Measurements from ENCODE around the gene MYL6B.

Gene MYL6B

DNA sequence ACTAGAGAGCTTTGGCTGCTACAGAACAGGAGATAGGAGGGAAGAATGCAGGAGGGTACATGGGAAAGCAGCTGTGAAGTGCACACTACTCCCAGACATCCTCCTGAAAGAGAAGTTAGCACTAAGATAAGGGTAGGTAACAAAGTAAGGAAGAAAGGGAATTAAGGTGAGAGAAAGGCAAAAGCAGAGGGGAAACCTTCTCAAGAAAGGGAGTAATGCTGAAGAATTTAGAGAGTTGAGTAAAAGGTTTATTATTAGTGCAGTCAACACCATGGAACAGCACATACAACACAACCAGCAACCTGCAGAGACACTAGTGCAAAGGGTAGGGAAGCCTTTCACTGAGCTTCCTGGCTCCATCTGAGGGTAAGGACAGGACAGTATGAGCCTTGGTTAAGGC lies 51.9 kb downstream of the MYL6B start:
- DNase-seq (ENCODE audit: low read depth): no peak
- Histone ChIP-seq H3K27me3 (replicated peaks; ENCODE audit: control insufficient read depth, insufficient read depth, low read length) (no peaks in the 10 kb centered on the region), H3K4me1 (ENCODE audit: control insufficient read depth, insufficient read depth, low read length) (peaks cover 33% of the 10 kb centered on the region), H3K4me3 (ENCODE audit: low read length) (no peak overlapping the region), H3K36me3 (ENCODE audit: control insufficient read depth, insufficient read depth, low read length, severe bottlenecking) (peaks cover 47% of the 10 kb centered on the region), H3K9me3 (ENCODE audit: control insufficient read depth, low read length) (no peaks in the 10 kb centered on the region), H3K9ac (ENCODE audit: low read length) (no peak overlapping the region)

DNA sequence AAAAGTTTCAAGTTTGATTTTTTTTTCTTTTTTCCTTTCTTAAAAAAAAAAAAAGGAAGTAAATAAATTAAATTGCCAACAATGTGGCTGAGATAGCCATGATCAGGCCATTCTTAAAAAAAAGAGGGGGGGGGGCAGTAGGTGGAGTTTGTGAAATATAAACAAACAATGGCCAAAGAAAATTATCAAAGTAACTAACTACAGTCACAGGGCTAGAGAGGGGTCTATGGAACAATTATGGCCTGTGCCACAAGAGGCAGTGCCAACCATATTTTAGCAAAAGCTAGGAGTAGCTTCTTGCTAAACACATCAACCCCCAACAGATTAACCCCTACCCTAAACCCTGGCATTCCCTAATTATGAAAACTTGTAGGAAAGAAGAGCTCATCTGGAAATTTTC lies 53.1 kb downstream of the MYL6B start:
- Histone ChIP-seq H3K9ac (ENCODE audit: low read length) (peak overlapping the region; percentile 15), H3K4me3 (ENCODE audit: low read length) (no peak overlapping the region), H3K4me1 (ENCODE audit: control insufficient read depth, insufficient read depth, low read length) (peaks cover 33% of the 10 kb centered on the region), H3K9me3 (ENCODE audit: control insufficient read depth, low read length) (no peaks in the 10 kb centered on the region), H3K27me3 (replicated peaks; ENCODE audit: control insufficient read depth, insufficient read depth, low read length) (no peaks in the 10 kb centered on the region), H3K36me3 (ENCODE audit: control insufficient read depth, insufficient read depth, low read length, severe bottlenecking) (peaks cover 57% of the 10 kb centered on the region)
- no peak for DNase-seq (ENCODE audit: low read depth)

DNA sequence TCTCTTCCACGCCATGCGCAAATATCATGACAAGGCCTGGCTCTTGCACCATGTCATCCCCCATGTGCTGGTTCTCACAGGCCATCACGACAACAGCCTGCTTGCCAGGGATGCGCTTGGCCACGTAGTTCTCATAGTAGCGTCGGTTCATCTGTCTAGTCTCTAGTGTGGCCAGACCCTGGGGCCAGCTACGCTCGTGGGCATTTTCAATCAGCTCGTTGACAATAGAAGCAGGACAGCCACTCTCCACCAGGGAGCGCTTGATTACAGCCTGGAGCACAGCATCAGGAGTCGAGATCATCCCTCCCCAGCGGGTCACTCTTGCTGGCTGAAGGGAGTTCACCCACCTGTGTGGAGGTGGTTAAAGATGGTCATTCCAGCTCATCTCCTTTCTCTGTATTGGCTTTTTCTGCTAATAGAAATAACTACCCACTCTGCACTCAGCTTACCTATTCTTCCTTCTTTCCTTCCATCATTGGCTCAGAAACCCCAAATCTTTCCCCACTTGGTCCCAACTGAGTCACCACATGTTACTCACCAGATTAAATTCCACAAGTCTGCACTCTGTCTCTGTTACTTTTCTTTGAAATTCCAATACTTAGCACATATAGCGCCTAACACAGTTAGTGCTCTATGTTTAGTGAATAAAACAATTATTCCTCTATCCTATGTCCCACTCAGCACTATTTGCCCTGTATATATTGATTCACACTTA lies 54.2 kb downstream of the MYL6B start:
- Histone ChIP-seq H3K36me3 (ENCODE audit: control insufficient read depth, insufficient read depth, low read length, severe bottlenecking) (peaks cover 67% of the 10 kb centered on the region), H3K9ac (ENCODE audit: low read length) (peak overlapping the region; percentile 15), H3K9me3 (ENCODE audit: control insufficient read depth, low read length) (no peaks in the 10 kb centered on the region), H3K27me3 (replicated peaks; ENCODE audit: control insufficient read depth, insufficient read depth, low read length) (no peaks in the 10 kb centered on the region), H3K4me1 (ENCODE audit: control insufficient read depth, insufficient read depth, low read length) (peaks cover 33% of the 10 kb centered on the region), H3K4me3 (ENCODE audit: low read length) (no peak overlapping the region)
- DNase-seq (ENCODE audit: low read depth): peak; percentile 64
